ENCODE data around the gene CUL4B. TPM values are rescaled to one million over a fixed set of nuclear protein-coding genes. Genes with fewer than 3 reads are reported as not detected.
"Not testable (repeated sequence)": the region's sequence is repeated elsewhere in the genome, so short reads cannot be mapped to it uniquely, and the experiment has no call there.

The CUL4B gene
- total RNA-seq, 1 experiment from 2014 or later = 99.8 TPM

DNA sequence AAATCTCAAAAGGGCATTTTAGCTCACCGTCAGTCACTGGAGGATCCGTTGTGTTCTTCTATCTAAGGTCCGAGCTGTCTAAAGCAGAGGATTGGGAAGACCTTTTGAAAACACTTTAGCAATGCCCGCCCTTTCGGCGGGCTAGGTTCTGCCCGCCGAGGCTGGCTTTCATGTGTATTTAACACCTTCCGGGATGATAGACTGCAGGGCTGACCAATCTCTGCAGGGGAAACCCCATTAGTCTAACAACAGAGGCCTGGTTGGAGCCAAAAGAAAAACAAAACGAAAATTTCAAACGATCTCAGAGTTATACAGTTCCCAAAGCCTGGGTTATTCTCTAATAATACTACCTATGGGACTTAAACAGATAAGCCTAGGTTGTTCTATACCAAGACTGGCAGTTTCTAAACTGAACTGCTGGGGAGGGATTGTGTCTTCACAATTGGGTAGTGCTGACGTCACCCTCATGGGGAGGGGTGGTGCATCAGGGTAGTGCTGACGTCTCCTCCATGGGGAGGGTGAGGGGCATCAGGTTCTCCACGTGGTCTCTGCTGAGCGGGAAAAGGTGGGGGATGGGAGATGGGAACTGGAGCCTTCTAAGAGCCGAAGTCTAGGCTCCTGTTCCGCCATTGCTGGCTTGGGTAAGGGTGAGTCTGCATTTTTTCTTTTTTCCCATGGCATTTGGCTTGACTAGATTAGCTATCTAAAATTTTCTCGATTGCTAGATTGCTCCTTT is 14.8 kb upstream of the CUL4B start:
- Histone ChIP-seq H3K4me3 (ENCODE audit: low read depth in 2 of 2, low read length in 2 of 2) (no peak overlapping the region), H3K36me3 (ENCODE audit: control insufficient read depth, insufficient read depth, low read length) (no peaks in the 10 kb centered on the region), H3K27ac (ENCODE audit: low read length) (no peak overlapping the region), H3K27me3 (ENCODE audit: control insufficient read depth, insufficient read depth, low read length) (no peaks in the 10 kb centered on the region), H3K4me1 (ENCODE audit: control insufficient read depth, insufficient read depth, low read length) (no peaks in the 10 kb centered on the region), H3K9me3 (ENCODE audit: control insufficient read depth, insufficient read depth, low read depth, low read length) (no peaks in the 10 kb centered on the region)
- intact Hi-C loops (cut with micrococcal nuclease; ENCODE audit: unreplicated experiment) (no loop called here), in situ Hi-C loops (cut with HindIII; ENCODE audit: low pct_unique_long_range_greater_than_20kb, low sequenced_read_pairs) (no loop called here)
- TF ChIP-seq, protein P1, sequence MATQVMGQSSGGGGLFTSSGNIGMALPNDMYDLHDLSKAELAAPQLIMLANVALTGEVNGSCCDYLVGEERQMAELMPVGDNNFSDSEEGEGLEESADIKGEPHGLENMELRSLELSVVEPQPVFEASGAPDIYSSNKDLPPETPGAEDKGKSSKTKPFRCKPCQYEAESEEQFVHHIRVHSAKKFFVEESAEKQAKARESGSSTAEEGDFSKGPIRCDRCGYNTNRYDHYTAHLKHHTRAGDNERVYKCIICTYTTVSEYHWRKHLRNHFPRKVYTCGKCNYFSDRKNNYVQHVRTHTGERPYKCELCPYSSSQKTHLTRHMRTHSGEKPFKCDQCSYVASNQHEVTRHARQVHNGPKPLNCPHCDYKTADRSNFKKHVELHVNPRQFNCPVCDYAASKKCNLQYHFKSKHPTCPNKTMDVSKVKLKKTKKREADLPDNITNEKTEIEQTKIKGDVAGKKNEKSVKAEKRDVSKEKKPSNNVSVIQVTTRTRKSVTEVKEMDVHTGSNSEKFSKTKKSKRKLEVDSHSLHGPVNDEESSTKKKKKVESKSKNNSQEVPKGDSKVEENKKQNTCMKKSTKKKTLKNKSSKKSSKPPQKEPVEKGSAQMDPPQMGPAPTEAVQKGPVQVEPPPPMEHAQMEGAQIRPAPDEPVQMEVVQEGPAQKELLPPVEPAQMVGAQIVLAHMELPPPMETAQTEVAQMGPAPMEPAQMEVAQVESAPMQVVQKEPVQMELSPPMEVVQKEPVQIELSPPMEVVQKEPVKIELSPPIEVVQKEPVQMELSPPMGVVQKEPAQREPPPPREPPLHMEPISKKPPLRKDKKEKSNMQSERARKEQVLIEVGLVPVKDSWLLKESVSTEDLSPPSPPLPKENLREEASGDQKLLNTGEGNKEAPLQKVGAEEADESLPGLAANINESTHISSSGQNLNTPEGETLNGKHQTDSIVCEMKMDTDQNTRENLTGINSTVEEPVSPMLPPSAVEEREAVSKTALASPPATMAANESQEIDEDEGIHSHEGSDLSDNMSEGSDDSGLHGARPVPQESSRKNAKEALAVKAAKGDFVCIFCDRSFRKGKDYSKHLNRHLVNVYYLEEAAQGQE (IDR thresholded peaks at IDR 0.05; ENCODE audit: insufficient read depth in 1 of 2, low read depth in 2 of 2, low read length in 1 of 2) = no peak
- TF ChIP-seq SIN3A (IDR thresholded peaks at IDR 0.05; ENCODE audit: borderline replicate concordance, insufficient read depth, low read depth, low read length) (no peak), POLR2AphosphoS5 (IDR thresholded peaks at IDR 0.05; ENCODE audit: low read depth, low read length) (no peak), TCF7L2 (IDR thresholded peaks at IDR 0.05; ENCODE audit: low read depth, low read length) (no peak)
- TF ChIP-seq, protein P2, sequence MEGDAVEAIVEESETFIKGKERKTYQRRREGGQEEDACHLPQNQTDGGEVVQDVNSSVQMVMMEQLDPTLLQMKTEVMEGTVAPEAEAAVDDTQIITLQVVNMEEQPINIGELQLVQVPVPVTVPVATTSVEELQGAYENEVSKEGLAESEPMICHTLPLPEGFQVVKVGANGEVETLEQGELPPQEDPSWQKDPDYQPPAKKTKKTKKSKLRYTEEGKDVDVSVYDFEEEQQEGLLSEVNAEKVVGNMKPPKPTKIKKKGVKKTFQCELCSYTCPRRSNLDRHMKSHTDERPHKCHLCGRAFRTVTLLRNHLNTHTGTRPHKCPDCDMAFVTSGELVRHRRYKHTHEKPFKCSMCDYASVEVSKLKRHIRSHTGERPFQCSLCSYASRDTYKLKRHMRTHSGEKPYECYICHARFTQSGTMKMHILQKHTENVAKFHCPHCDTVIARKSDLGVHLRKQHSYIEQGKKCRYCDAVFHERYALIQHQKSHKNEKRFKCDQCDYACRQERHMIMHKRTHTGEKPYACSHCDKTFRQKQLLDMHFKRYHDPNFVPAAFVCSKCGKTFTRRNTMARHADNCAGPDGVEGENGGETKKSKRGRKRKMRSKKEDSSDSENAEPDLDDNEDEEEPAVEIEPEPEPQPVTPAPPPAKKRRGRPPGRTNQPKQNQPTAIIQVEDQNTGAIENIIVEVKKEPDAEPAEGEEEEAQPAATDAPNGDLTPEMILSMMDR (IDR thresholded peaks at IDR 0.05) = no peak
- BruUV-seq (replicated peaks) = no TSS peak
- ATAC-seq (no peak), DNase-seq (ENCODE audit: low read depth, low spot score) (no peak)
- ChIA-PET POLR2A (interaction anchor here (0.6 kb wide), 1 partner anchor 157 kb away, joined by 9 read pairs; no protein-coding TSS in a partner anchor), CTCF (no interaction called here)

DNA sequence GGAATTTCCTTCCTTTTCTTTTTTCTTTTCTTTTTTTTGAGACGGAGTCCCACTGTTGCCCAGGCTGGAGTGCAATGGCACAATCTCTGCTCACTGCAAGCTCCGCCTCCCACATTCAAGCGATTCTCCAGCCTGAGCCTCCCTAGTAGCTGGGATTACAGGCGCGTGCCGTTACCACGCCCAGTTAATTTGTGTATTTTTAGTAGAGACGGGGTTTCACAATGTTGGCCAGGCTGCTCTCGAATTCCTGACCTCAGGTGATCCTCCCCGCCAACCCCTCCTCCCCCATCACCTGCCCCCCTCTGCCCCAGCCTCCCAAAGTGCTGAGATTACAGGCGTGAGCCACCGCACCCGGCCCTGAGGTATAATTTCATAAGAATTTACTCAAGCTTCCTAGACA is 13.0 kb upstream of the CUL4B start:
- CTCF ChIA-PET; POLR2A ChIA-PET; H3K27me3 ChIP-seq (ENCODE audit: control insufficient read depth, insufficient read depth, low read length); H3K9me3 ChIP-seq (ENCODE audit: control insufficient read depth, insufficient read depth, low read depth, low read length); H3K4me1 ChIP-seq (ENCODE audit: control insufficient read depth, insufficient read depth, low read length); H3K4me3 ChIP-seq (ENCODE audit: low read depth in 2 of 2, low read length in 2 of 2); in situ Hi-C loops (cut with HindIII; ENCODE audit: low pct_unique_long_range_greater_than_20kb, low sequenced_read_pairs); H3K27ac ChIP-seq (ENCODE audit: low read length); DNase-seq (ENCODE audit: low read depth, low spot score); ATAC-seq; intact Hi-C loops (cut with micrococcal nuclease; ENCODE audit: unreplicated experiment); H3K36me3 ChIP-seq (ENCODE audit: control insufficient read depth, insufficient read depth, low read length); BruUV-seq (replicated peaks): not testable (repeated sequence)

DNA sequence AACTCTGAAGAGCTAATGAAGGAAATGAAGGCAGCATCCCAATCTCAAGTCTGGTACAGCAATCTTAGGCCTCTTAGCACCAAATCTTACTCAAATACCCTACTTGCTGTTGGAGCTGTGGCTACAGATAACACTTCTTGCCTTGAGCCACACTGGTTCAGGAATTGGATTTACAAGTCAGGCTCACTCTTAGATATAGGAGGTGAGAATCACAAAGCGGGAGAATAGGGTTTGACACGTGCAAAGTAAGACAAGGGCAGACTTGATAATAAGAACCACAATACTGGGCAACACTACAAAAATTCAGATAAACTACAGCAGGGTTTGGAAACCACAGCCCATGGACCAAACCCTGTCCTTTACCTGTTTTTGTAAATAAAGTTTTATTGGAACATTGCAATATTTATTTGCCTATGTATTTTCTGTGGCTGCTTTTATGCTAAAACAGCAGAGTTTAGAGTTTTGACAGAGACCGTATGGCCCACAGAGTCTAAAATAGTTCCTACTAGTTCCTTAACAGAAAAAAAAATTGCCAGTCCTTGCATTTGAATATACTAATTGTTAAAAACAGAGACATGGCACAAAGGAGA is 9.3 kb upstream of the CUL4B start:
- H3K27me3 ChIP-seq (ENCODE audit: control insufficient read depth, insufficient read depth, low read length) = no peaks in the 10 kb centered on the region
- H3K36me3 ChIP-seq (ENCODE audit: control insufficient read depth, insufficient read depth, low read length) = no peaks in the 10 kb centered on the region
- H3K9me3 ChIP-seq (ENCODE audit: control insufficient read depth, insufficient read depth, low read depth, low read length) = no peaks in the 10 kb centered on the region
- ChIA-PET POLR2A (no interaction called here), CTCF (no interaction called here)
- ATAC-seq (no peak), DNase-seq (ENCODE audit: low read depth, low spot score) (no peak)
- no peaks in the 10 kb centered on the region for H3K4me1 ChIP-seq (ENCODE audit: control insufficient read depth, insufficient read depth, low read length)
- in situ Hi-C loops (cut with HindIII; ENCODE audit: low pct_unique_long_range_greater_than_20kb, low sequenced_read_pairs) = no loop called here
- intact Hi-C loops (cut with micrococcal nuclease; ENCODE audit: unreplicated experiment) = no loop called here
- no peak for TF ChIP-seq TCF7L2 (IDR thresholded peaks at IDR 0.05; ENCODE audit: low read depth, low read length)
- no peak for TF ChIP-seq SIN3A (IDR thresholded peaks at IDR 0.05; ENCODE audit: borderline replicate concordance, insufficient read depth, low read depth, low read length)
- TF ChIP-seq, protein P2 (IDR thresholded peaks at IDR 0.05) = no peak
- no peak for TF ChIP-seq POLR2AphosphoS5 (IDR thresholded peaks at IDR 0.05; ENCODE audit: low read depth, low read length)
- TF ChIP-seq, protein P1 (IDR thresholded peaks at IDR 0.05; ENCODE audit: insufficient read depth in 1 of 2, low read depth in 2 of 2, low read length in 1 of 2) = no peak
- no peak overlapping the region for H3K27ac ChIP-seq (ENCODE audit: low read length)
- no peak overlapping the region for H3K4me3 ChIP-seq (ENCODE audit: low read depth in 2 of 2, low read length in 2 of 2)
- no TSS peak for BruUV-seq (replicated peaks)
